LNCaP clone FGC (cell line): ENCODE results near the gene NET1.
"Not testable (repeated sequence)": the region's sequence is repeated elsewhere in the genome, so short reads cannot be mapped to it uniquely, and the experiment has no call there.

ENCODE experiments used
- DNase-seq: peaks from one replicate; pipeline ENCODE4 v3.0.0-alpha.2; 2011; ENCODE audit warnings: low read depth
- H3K4me3 ChIP-seq: 2 replicates; pipeline ENCODE4 v1.5.1; 2011; ENCODE audit warnings: mild to moderate bottlenecking, low read depth, low read length, control low read depth
- TF ChIP-seq, protein P1 (sequence below): IDR thresholded peaks from 2 replicates; pipeline ENCODE4 v1.5.1; 2012; ENCODE audit warnings: mild to moderate bottlenecking; ENCODE audit not compliant: control insufficient read depth, insufficient read depth; ENCODE audit errors: extremely low read depth

Gene NET1

DNA sequence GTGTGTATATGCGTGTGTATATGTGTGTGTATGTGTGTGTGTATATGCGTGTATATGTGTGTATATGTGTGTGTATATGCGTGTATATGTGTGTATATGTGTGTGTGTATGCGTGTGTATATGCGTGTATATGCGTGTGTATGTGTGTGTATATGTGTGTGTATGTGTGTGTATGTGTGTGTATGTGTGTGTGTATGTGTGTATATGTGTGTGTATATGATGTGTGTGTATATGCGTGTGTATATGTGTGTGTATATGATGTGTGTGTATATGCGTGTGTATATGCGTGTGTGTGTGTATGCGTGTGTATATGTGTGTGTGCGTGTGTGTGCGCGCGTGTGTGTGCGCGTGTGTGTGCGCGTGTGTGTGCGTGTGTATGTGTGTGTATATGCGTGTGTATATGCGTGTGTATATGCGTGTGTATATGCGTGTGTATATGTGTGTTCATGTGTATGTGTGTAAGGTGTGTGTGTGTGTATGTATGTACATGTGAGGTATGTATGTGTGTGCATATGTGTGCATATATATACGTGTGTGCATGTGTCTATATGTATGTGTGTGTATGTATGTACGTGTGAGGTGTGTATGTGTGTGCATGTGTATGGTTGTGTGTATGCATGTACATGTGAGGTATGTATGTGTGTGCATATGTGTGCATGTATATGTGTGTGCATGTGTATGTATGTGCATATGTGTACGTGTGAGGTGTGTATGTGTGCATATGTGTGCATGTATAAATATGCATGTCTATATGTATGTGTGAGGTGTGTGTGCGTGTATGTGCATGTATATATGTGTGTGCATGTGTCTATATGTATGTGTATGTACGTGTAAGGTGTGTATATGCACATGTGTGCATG, 41.6 kb upstream of the NET1 start:
- DNase-seq = no peak
- no peak overlapping the region for H3K4me3 ChIP-seq
- TF ChIP-seq, protein P1, sequence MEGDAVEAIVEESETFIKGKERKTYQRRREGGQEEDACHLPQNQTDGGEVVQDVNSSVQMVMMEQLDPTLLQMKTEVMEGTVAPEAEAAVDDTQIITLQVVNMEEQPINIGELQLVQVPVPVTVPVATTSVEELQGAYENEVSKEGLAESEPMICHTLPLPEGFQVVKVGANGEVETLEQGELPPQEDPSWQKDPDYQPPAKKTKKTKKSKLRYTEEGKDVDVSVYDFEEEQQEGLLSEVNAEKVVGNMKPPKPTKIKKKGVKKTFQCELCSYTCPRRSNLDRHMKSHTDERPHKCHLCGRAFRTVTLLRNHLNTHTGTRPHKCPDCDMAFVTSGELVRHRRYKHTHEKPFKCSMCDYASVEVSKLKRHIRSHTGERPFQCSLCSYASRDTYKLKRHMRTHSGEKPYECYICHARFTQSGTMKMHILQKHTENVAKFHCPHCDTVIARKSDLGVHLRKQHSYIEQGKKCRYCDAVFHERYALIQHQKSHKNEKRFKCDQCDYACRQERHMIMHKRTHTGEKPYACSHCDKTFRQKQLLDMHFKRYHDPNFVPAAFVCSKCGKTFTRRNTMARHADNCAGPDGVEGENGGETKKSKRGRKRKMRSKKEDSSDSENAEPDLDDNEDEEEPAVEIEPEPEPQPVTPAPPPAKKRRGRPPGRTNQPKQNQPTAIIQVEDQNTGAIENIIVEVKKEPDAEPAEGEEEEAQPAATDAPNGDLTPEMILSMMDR = no peak

DNA sequence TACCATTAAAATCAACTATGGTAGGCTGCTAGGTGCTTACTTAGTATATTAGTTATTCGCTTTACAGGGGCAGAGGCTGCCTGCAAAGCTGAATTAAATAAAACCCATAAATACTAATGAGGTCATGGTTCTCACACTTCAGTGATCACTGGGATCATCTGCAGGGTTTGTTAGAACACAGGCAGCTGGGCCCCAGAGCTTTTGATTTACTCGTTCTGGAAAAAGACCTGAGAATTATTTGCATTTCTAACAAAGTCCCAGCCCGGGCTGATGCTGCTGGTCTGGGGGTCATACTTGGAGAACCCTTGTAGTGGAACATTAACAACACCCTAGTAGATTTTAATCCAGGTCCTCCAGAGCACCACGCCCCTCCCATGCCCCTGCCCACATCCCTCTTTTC, 39.0 kb upstream of the NET1 start:
- no peak for DNase-seq
- TF ChIP-seq, protein P1 = no peak
- no peak overlapping the region for H3K4me3 ChIP-seq

DNA sequence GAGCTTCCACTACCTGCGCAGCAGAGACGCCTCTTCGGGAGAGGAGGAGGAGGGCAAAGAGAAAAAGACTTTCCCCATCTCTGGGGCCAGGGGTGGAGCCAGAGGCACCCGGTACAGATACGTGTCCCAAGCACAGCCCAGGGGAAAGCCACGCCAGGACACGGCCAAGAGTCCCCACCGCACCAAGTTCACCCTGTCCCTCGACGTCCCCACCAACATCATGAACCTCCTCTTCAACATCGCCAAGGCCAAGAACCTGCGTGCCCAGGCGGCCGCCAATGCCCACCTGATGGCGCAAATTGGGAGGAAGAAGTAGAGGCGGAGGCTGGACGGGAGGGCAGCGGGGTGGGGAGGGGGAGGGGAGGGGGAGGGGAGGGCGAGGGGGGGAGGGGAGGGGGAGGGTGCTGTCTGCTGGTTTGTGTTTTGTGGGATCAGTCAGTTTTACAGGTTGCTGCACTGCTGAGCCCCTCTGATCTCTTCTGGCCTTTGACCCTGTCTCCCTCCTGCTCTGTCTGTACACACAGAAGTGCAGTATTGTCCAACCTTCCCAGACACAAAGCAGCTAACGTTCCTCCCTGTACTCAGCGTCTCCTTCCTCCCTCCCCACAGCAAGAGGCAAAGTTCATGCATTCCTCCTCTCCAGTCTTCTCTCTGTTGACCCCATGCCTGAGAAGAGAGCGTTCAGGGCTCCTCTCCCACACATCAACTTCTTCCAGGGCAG, 38.3 kb upstream of the NET1 start:
- TF ChIP-seq, protein P1 = no peak
- DNase-seq = no peak
- no peak overlapping the region for H3K4me3 ChIP-seq

DNA sequence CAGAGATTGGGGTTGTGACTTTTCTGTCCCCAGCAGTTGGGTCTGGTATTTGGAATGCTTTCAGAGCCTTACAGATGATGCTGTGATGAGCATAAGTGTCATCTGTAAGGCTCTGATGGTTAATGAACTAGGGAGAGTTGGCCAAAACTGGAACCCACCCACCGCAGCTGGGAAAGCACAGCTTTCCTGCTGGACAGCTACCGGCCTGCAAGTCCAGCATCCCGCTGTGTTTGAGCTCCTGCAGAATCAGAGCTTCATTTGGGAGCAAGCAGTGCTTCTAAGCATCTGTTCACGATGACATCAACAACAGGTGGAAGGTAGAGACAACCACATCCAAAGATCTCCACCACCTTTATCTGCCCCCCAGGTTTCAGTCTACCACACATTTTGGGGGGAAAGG, 35.9 kb upstream of the NET1 start:
- no peak overlapping the region for H3K4me3 ChIP-seq
- TF ChIP-seq, protein P1 = no peak

DNA sequence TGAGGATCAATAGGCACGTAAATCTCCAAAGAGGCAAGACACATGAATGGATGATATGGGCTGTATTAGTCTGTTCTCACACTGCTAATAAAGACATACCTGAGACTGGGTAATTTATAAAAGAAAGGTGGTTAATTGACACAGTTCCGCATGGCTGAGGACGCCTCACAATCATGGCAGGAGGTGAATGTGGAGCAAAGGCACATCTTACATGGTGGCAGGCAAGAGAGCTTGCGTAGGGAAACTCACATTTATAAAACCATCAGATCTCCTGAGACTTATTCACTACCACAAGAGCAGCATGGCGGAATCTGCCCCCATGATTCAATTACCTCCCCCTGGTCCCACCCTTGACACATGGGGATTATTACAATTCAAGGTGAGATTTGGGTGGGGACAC, 33.2 kb upstream of the NET1 start:
- DNase-seq, H3K4me3 ChIP-seq: not testable (repeated sequence)

More for the DNA sequence above, 35.9 kb upstream of the NET1 start:
- no peak for DNase-seq

DNA sequence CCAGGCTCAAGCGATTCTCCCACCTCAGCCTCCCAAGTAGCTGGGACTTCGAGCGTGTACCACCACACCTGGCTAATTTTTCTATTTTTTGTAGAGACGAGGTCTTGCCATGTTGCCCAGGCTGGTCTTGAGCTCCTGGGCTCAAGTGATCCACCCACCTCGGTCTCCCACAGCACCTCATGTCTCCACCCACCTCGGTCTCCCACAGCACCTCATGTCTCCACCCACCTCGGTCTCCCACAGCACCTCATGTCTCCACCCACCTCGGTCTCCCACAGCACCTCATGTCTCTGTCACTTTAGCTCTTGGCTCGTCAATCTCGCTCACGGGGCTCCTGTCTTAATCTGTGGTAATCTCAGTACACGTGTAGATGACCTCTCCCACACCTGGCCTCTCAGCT, 32.0 kb upstream of the NET1 start:
- not testable (repeated sequence) for DNase-seq, H3K4me3 ChIP-seq

DNA sequence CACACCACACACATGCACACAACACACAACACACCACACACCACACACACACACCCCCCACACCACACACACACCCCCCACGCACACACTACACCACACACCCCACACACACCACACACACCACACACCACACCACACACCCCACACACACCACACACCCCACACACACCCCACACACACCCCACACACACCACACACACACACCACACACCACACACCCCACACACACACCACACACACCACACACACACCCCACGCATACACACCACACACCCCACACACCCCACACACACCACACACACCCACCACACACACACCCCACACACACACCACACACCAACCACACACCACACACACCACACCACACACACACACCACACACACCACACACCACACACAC, 31.2 kb upstream of the NET1 start:
- TF ChIP-seq, protein P1 = no peak
- DNase-seq = no peak
- H3K4me3 ChIP-seq = no peak overlapping the region

DNA sequence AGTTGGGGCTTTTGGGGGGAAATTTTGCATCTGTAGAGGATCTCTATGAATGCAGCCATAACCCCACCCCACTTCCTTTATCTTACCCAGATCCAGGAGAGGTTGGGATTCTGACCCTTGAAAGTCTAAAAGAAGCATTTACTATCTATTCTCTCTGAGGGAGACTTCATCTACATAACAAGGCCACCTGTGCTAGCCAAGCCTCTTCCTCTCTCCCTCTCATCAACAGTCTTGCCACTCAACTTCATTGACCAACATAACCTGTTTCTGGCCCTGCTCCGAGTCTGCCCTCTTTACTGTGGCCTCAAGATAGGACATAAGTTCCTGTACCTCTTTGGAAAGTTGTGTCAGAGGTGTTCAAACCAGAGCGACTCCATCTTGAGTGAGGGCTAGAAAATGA, 27.1 kb upstream of the NET1 start:
- TF ChIP-seq, protein P1 = no peak
- DNase-seq = no peak
- H3K4me3 ChIP-seq = no peak overlapping the region
